Endothelial cell of umbilical vein (primary cell): ENCODE measurements around the gene TMPRSS7. TPM values are rescaled to one million over a fixed set of nuclear protein-coding genes. Genes with fewer than 3 reads are reported as not detected.

Experiments
- BruUV-seq: library from RNA; stranded (reverse); fragments of 400-500 nt; replicated peaks from 2 replicates; lab custom pipeline; 2021; lab: Mats Ljungman, UMichigan
- CTCF ChIA-PET: fragments of 300-600, 350-600 bp; sonication (Branson Sonifier 250); formaldehyde crosslinking; loops from one replicate; lab custom pipeline; 2021; ENCODE audit warnings: antibody characterized with exemption, inconsistent platforms; lab: Charles Lee
- POLR2A ChIA-PET: fragments of 300-600, 350-600 bp; sonication (Branson Sonifier 250); formaldehyde crosslinking; loops from one replicate; lab custom pipeline; 2021; ENCODE audit warnings: antibody characterized with exemption, inconsistent platforms; lab: Charles Lee
- DNase-seq: peaks from one replicate; pipeline ENCODE4 v3.0.0-alpha.2; 2011; ENCODE audit warnings: low read depth, low spot score
- FAIRE-seq: peaks from 2 replicates; lab custom pipeline; 2011; peaks lifted over from hg19 to GRCh38; lab: Jason Lieb, UNC
- H2AFZ ChIP-seq: 2 replicates; pipeline ENCODE4 v1.6.0; 2012; ENCODE audit warnings: low read depth, low read length, control low read depth, inconsistent platforms
- H3K27ac ChIP-seq: 2 replicates; pipeline ENCODE4 v1.5.1; 2011; ENCODE audit warnings: low read depth, mild to moderate bottlenecking, control low read depth, low read length, moderate library complexity; ENCODE audit not compliant: insufficient read depth
- H3K27me3 ChIP-seq, 2 experiments: 2 replicates each; pipeline versions ENCODE4 v1.6.0 to v1.6.1; 2011; ENCODE audit warnings: low read length in 2 of 2, mixed read lengths in 1 of 2; ENCODE audit not compliant: control insufficient read depth in 2 of 2, insufficient read depth in 2 of 2
- H3K36me3 ChIP-seq, 2 experiments: 2 replicates in 1 of 2; 3 replicates in 1 of 2; pipeline ENCODE4 v1.5.1; 2011; ENCODE audit warnings: low read length in 2 of 2, mild to moderate bottlenecking in 1 of 2, moderate library complexity in 1 of 2; ENCODE audit not compliant: control insufficient read depth in 2 of 2, insufficient read depth in 2 of 2; ENCODE audit errors: extremely low read depth in 1 of 2
- H3K4me1 ChIP-seq: 3 replicates; pipeline ENCODE4 v1.5.1; 2011; ENCODE audit warnings: mild to moderate bottlenecking, low read length; ENCODE audit not compliant: control insufficient read depth, insufficient read depth; ENCODE audit errors: extremely low read depth
- H3K4me2 ChIP-seq: 2 replicates; pipeline ENCODE4 v1.6.1; 2011; ENCODE audit warnings: low read length, control low read depth, mixed read lengths; ENCODE audit not compliant: insufficient read depth
- H3K4me3 ChIP-seq, 3 experiments: fragments of 200-600 bp in 1 of 3; sonication (generic), shearing (Covaris generic) in 1 of 3; replicated peaks in 1 of 3; 2 replicates each; pipeline ENCODE4 v1.5.1; 2011 to 2016; ENCODE audit warnings: control low read depth in 3 of 3, low read length in 3 of 3, mild to moderate bottlenecking in 2 of 3, inconsistent platforms in 1 of 3, low read depth in 1 of 3, moderate library complexity in 1 of 3; ENCODE audit not compliant: insufficient read depth in 1 of 3
- H3K79me2 ChIP-seq: 2 replicates; pipeline ENCODE4 v1.6.0; 2012; ENCODE audit warnings: low read length, inconsistent platforms; ENCODE audit not compliant: control insufficient read depth, insufficient read depth
- H3K9ac ChIP-seq: replicated peaks from 2 replicates; pipeline ENCODE3; 2011; ENCODE audit warnings: low read length, control low read depth; ENCODE audit not compliant: insufficient read depth; ENCODE audit errors: extremely low read depth
- H3K9me1 ChIP-seq: replicated peaks from 3 replicates; pipeline ENCODE4 v1.6.0; 2011; ENCODE audit warnings: mild to moderate bottlenecking, low read length; ENCODE audit not compliant: control insufficient read depth, insufficient read depth; ENCODE audit errors: extremely low read depth
- H3K9me3 ChIP-seq: replicated peaks from 2 replicates; pipeline ENCODE4 v1.5.1; 2012; ENCODE audit warnings: low read length, inconsistent platforms; ENCODE audit not compliant: control insufficient read depth, insufficient read depth
- H4K20me1 ChIP-seq: replicated peaks from 2 replicates; pipeline ENCODE3; 2011; ENCODE audit warnings: mild to moderate bottlenecking, low read length; ENCODE audit not compliant: control insufficient read depth, insufficient read depth; ENCODE audit errors: extremely low read depth
- EZH2 ChIP-seq: IDR thresholded peaks from 2 replicates; pipeline ENCODE4 v1.6.1; 2012; ENCODE audit warnings: borderline replicate concordance, low read depth, mild to moderate bottlenecking, moderate library complexity, low read length, inconsistent platforms; ENCODE audit not compliant: severe bottlenecking
- FOS ChIP-seq: IDR thresholded peaks from 2 replicates; pipeline ENCODE4 v1.6.1; 2011; ENCODE audit warnings: mild to moderate bottlenecking, low read length, moderate library complexity, borderline replicate concordance; ENCODE audit not compliant: insufficient read depth
- JUN ChIP-seq: IDR thresholded peaks from 2 replicates; pipeline ENCODE4 v1.6.1; 2011; ENCODE audit warnings: borderline replicate concordance, low read depth; ENCODE audit not compliant: insufficient read length, insufficient read depth
- MYC ChIP-seq: IDR thresholded peaks from one replicate; pipeline ENCODE4 v1.6.1; 2011; ENCODE audit warnings: mild to moderate bottlenecking, low read depth, low read length
- POLR2AphosphoS5 ChIP-seq: IDR thresholded peaks from 2 replicates; pipeline ENCODE4 v1.6.1; 2012; ENCODE audit warnings: low read depth, mild to moderate bottlenecking, control low read depth, low read length, moderate library complexity; ENCODE audit not compliant: insufficient read depth
- dilution Hi-C: fragments of 300-500 bp; cut with MboI; formaldehyde crosslinking; loops from one replicate; pipeline ENCODE4 v1.15.0; 2019; ENCODE audit warnings: low sequenced_read_pairs; ENCODE audit not compliant: extremely low pct_ligation_motif_present
- intact Hi-C: fragments of 100-400 bp; cut with micrococcal nuclease; formaldehyde crosslinking; loops from one replicate; pipeline ENCODE4 v1.10.0; 2022
- polyA plus RNA-seq, 4 experiments: library from polyadenylated mRNA; depleted of rRNA in 3 of 4; stranded (reverse) in 3 of 4; unstranded in 1 of 4; fragments of >200 nt; gene quantifications; 2 replicates each; pipeline versions ENCODE4 v1.2.1 to v1.2.3, GENCODE V29; 2011 to 2012; ENCODE audit warnings: missing spikeins in 1 of 4
- total RNA-seq: library from RNA; stranded (reverse); gene quantifications from 2 replicates; pipeline ENCODE4 v1.2.3, GENCODE V29; 2021
- TF ChIP-seq, protein P1 (sequence below), 2 donors: IDR thresholded peaks; 1 replicate in 1 of 2; 2 replicates in 1 of 2; pipeline ENCODE4 v1.5.1; 2011; ENCODE audit warnings: low read length in 2 of 2, mild to moderate bottlenecking in 2 of 2, moderate library complexity in 2 of 2, control low read depth in 1 of 2, inconsistent platforms in 1 of 2, low read depth in 1 of 2; ENCODE audit not compliant: insufficient read depth in 1 of 2; ENCODE audit errors: extremely low read depth in 1 of 2

Gene TMPRSS7
- total and polyA plus RNA-seq, 2 donors (not counting 3 experiments of a cell fraction or from before 2014, with no cell fraction given), result not detected

GRCh38 chr3:112078125-112079083 lies 43.9 kb downstream of the TMPRSS7 start:
- Histone ChIP-seq H4K20me1 (no peaks in the 10 kb centered on the region), H3K27me3 (no peaks in the 10 kb centered on the region), H3K27ac (no peak overlapping the region), H3K36me3 (no peaks in the 10 kb centered on the region), H3K4me3 (no peak overlapping the region), H3K79me2 (no peaks in the 10 kb centered on the region), H3K9me1 (no peaks in the 10 kb centered on the region), H2AFZ (no peak overlapping the region), H3K9ac (no peak overlapping the region), H3K4me1 (peaks cover 17% of the 10 kb centered on the region), H3K9me3 (no peaks in the 10 kb centered on the region), H3K4me2 (no peak overlapping the region)
- BruUV-seq, result no TSS peak
- ChIA-PET CTCF (interaction anchor here (0.7 to 2.5 kb wide), 7 partner anchors 10 to 89 kb away, joined by 3 to 7 read pairs (median 5); no protein-coding TSS in a partner anchor), POLR2A (no interaction called here)
- dilution Hi-C loops, result no loop called here
- no peak for DNase-seq
- TF ChIP-seq FOS (no peak), MYC (no peak), JUN (no peak), EZH2 (no peak), POLR2AphosphoS5 (no peak)
- intact Hi-C loops, result no loop called here
- FAIRE-seq, result no peak

DNA sequence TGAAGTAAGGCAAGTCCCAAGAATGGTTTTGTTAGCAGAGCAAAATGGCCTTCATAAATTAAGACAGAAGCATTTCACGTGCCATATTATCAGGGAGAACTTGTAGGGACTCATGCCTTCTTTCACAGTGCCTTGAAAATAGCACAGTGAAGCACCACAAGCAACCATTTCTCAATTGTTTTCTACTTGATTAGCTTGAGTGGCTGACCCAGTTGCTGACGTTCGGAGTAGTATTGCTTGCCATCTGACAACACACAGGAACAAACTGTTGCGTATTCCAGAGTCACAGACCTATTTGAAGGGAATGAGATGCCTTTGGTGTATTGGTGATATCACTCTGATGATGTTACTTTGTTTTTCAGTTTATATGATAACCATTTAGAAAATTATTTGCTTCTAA lies 48.7 kb downstream of the TMPRSS7 start:
- intact Hi-C loops (no loop called here), dilution Hi-C loops (no loop called here)
- no peaks in the 10 kb centered on the region for H3K79me2 ChIP-seq
- CTCF ChIA-PET, result no interaction called here
- H3K4me2 ChIP-seq, result no peak overlapping the region
- DNase-seq, result no peak
- no peak overlapping the region for H2AFZ ChIP-seq
- H3K4me1 ChIP-seq, result peaks cover 8% of the 10 kb centered on the region
- no peaks in the 10 kb centered on the region for H3K27me3 ChIP-seq
- no peak overlapping the region for H3K27ac ChIP-seq
- no peak for FAIRE-seq
- no peak overlapping the region for H3K9ac ChIP-seq
- TF ChIP-seq EZH2, result no peak
- TF ChIP-seq, protein P1, sequence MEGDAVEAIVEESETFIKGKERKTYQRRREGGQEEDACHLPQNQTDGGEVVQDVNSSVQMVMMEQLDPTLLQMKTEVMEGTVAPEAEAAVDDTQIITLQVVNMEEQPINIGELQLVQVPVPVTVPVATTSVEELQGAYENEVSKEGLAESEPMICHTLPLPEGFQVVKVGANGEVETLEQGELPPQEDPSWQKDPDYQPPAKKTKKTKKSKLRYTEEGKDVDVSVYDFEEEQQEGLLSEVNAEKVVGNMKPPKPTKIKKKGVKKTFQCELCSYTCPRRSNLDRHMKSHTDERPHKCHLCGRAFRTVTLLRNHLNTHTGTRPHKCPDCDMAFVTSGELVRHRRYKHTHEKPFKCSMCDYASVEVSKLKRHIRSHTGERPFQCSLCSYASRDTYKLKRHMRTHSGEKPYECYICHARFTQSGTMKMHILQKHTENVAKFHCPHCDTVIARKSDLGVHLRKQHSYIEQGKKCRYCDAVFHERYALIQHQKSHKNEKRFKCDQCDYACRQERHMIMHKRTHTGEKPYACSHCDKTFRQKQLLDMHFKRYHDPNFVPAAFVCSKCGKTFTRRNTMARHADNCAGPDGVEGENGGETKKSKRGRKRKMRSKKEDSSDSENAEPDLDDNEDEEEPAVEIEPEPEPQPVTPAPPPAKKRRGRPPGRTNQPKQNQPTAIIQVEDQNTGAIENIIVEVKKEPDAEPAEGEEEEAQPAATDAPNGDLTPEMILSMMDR (IDR thresholded peaks at IDR 0.05; ENCODE audit: extremely low read depth in 1 of 2, insufficient read depth in 1 of 2, low read depth in 1 of 2, low read length in 2 of 2), result no peak
- H3K36me3 ChIP-seq, result no peaks in the 10 kb centered on the region
- H4K20me1 ChIP-seq, result no peaks in the 10 kb centered on the region
- H3K9me3 ChIP-seq, result no peaks in the 10 kb centered on the region
- POLR2A ChIA-PET, result no interaction called here
- H3K4me3 ChIP-seq, result no peak overlapping the region
- no peaks in the 10 kb centered on the region for H3K9me1 ChIP-seq
- no TSS peak for BruUV-seq
